Tongue (tissue), 2 donors: ENCODE measurements around the gene MTHFD2L. TPM values are rescaled to one million over a fixed set of nuclear protein-coding genes. Genes with fewer than 3 reads are reported as not detected.

Experiments used
- DNase-seq: peaks from one replicate; pipeline ENCODE4 v3.0.0-alpha.2; 2015
- total RNA-seq: library from RNA; depleted of rRNA; stranded (reverse); fragments of >200 nt; gene quantifications from one replicate; pipeline ENCODE4 v1.2.3, GENCODE V29; 2014

The MTHFD2L gene
- total RNA-seq, 1 donor from 2014 or later: 18.9 TPM

GRCh38 chr4:74307170-74307569 lies 149.3 kb downstream of the MTHFD2L start:
- DNase-seq: no peak

- peak; percentile 2 for DNase-seq
Observed at GRCh38 chr4:74308215-74308614, 150.3 kb downstream of the MTHFD2L start, which contains the start of gene EPGN. Gene EPGN, plus strand, starts transcription at chr4:74308470. Its CDS starts 64 bp downstream, at chr4:74308534.

GRCh38 chr4:74309223-74309622 lies 151.3 kb downstream of the MTHFD2L start:
- DNase-seq: no peak

- peak; percentile 69 for DNase-seq
Observed at GRCh38 chr4:74311696-74312313, 153.9 kb downstream of the MTHFD2L start.

- no peak for DNase-seq
Observed at GRCh38 chr4:74314329-74314728, 156.4 kb downstream of the MTHFD2L start.

- DNase-seq: no peak
Observed at GRCh38 chr4:74314944-74315343, 157.0 kb downstream of the MTHFD2L start.

GRCh38 chr4:74315376-74315775 lies 157.5 kb downstream of the MTHFD2L start:
- DNase-seq: no peak

GRCh38 chr4:74316397-74316796 lies 158.5 kb downstream of the MTHFD2L start:
- no peak for DNase-seq

GRCh38 chr4:74317616-74318246 lies 159.8 kb downstream of the MTHFD2L start:
- DNase-seq: no peak

GRCh38 chr4:74318276-74318675 lies 160.4 kb downstream of the MTHFD2L start:
- no peak for DNase-seq

- DNase-seq: no peak
Observed at GRCh38 chr4:74319470-74319869, 161.6 kb downstream of the MTHFD2L start.

GRCh38 chr4:74320559-74321118 lies 162.7 kb downstream of the MTHFD2L start:
- DNase-seq: peak; percentile 57

GRCh38 chr4:74322301-74322700 lies 164.4 kb downstream of the MTHFD2L start:
- DNase-seq: no peak

GRCh38 chr4:74323663-74324062 lies 165.7 kb downstream of the MTHFD2L start:
- DNase-seq: no peak

GRCh38 chr4:74324262-74324661 lies 166.3 kb downstream of the MTHFD2L start:
- DNase-seq: no peak

GRCh38 chr4:74325886-74326285 lies 168.0 kb downstream of the MTHFD2L start:
- no peak for DNase-seq

- no peak for DNase-seq
Observed at GRCh38 chr4:74327762-74328161, 169.8 kb downstream of the MTHFD2L start.

GRCh38 chr4:74328501-74328900 lies 170.6 kb downstream of the MTHFD2L start:
- DNase-seq: no peak

- no peak for DNase-seq
Observed at GRCh38 chr4:74329307-74329706, 171.4 kb downstream of the MTHFD2L start.

GRCh38 chr4:74330295-74330750 lies 172.4 kb downstream of the MTHFD2L start:
- DNase-seq: no peak

GRCh38 chr4:74331252-74331651 lies 173.3 kb downstream of the MTHFD2L start:
- DNase-seq: no peak

- DNase-seq: no peak
Observed at GRCh38 chr4:74331944-74332343, 174.0 kb downstream of the MTHFD2L start.

GRCh38 chr4:74334636-74335035 lies 176.7 kb downstream of the MTHFD2L start:
- no peak for DNase-seq
